GM19099 (cell line): ENCODE measurements around the gene UGGT2.

Source experiments
- POLR2A ChIP-seq: IDR thresholded peaks from 3 replicates; pipeline ENCODE4 v1.6.1; 2011; ENCODE audit warnings: low read depth; ENCODE audit not compliant: insufficient read length; ENCODE audit errors: extremely low read depth

Gene UGGT2

DNA sequence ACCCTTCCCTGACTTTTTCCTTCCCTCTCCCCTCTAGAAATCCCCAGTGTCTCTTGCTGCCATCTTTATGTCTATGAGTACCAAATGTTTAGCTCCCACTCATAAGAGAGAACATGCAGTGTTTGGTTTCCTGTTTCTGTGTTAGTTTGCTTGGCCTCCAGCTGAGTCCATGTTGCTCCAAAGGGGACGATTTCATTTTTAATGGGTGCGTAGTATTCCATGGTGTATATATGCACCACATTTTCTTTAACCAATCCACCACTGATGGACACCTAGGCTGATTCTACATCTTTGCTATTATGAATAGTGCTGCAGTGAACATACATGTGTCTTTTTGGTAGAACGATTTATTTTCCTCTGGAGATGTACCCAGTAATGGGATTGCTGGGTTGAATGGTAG lies 123.8 kb downstream of the UGGT2 start:
- no peak for TF ChIP-seq POLR2A

GRCh38 chr13:95926231-95926630 lies 127.0 kb downstream of the UGGT2 start:
- no peak for TF ChIP-seq POLR2A

DNA sequence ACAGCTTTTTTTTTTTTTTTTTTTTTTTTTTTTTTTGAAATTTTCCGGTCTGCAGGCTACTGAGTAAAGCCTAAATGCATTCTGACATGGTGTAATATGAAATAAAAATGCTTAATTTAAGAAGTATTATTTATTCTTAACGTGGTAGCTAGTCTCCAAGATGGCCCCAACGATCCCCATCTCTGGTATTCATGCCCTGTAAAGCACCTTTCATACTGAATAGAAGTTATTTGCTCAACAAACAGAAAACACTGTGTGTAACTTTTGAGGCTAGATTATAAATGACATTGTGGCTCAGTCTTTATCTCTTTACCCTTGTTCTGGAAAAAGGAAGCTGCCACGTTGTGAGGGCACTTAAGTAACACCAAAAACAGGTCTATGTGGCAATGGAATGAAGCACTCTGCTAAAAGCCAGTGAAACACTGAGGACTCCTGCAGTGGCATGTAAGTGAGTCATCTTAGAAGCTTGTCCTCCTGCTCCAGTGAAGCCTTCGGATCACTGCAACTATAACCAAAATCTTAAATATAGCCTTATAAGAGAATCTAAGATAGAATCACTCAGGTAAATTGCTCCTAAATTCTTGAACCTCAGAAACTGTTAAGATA lies 128.7 kb downstream of the UGGT2 start:
- TF ChIP-seq POLR2A = no peak

- TF ChIP-seq POLR2A = no peak
These were observed 131.7 kb downstream of the UGGT2 start for GRCh38 chr13:95921485-95921884.

DNA sequence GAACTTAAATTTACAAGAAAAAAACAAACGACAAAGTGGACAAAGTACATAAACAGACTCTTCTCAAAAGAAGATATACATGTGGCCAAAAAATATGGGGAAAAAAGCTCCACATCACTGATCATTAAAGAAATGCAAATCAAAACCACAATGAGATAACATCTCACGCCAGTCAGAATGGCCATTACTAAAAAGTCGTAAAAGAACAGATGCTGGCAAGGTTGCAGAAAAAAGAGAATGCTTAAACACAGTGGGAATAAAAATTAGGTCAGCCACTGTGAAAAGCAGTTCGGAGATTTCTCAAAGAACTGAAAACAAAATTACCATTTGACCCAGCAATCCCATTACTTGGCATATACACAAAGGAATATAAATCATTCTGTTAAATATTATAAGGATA lies 132.7 kb downstream of the UGGT2 start:
- no peak for TF ChIP-seq POLR2A

DNA sequence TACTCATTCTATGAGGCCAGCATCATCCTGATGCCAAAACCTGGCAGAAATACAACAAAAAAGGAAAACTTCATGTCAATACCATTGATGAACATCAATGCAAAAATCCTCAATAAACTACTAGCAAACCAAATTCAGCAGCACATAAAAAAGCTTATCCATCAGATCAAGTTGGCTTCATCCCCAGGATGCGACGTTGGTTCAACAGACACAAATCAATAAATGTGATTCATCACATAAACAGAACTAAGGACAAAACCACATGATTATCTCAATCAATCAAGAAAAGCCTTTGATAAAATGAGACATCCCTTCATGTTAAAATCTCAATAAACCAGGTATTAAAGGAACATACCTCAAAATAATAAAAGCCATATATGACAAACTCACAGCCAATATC lies 134.3 kb downstream of the UGGT2 start:
- no peak for TF ChIP-seq POLR2A

DNA sequence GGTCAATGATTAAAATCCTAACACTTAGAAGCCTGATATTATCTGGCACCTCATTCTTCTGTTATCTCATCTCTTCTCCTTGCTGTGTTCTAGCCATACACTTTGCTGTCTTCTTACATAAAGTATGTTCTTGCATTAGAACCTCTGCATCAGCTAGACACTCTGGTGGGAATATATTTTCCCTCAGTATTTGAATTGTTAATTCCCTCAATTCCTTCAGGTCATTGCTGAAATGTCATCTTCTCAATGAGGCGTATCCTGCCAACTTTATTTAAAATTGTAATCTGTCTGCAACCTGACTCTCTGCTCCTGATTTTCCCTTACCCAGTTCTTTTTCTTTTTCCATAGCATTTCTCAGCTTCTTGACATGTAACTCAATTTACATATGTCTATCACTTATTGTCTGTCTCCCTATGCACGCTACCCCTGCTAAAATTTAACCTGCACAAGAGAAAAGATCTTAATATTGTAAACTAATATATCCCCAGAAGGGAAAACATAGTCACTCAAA lies 138.2 kb downstream of the UGGT2 start:
- TF ChIP-seq POLR2A = no peak

GRCh38 chr13:95906999-95907398 lies 146.2 kb downstream of the UGGT2 start:
- no peak for TF ChIP-seq POLR2A

DNA sequence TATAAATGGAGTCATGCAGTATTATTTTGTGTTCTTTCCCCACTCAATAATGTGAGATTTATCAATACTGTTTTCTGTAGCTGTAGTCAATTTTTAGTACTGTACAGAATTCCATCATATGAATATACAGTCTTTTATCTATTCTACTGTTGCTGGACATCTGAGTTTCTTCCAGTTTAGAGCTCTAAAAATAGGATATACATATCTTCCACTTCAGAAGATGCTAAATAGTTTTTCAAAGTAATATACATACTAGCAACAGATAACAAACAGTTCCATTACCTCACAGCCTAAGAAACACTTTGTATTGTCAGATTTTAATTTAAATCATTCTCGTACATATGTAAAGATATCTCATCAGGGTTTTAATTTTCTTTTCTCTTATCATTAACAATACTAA lies 149.6 kb downstream of the UGGT2 start:
- no peak for TF ChIP-seq POLR2A

DNA sequence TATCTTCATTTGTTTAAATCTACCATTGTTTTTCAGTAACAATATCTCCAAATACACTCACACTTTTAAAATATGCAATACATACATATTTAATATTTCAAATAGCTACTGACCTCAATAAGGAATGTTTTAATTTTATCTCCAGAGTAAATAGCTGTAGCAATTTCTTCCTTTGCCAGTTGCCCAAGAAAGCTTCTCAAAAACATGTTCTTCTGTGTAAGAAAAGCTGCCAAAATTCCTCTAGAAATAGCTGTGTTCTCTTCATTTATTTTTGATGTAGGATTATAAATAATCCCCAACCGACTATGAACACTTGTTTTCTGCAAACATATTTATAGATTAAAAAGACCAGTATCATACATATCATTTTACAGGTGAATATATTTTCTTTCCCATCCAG lies 150.5 kb downstream of the UGGT2 start:
- TF ChIP-seq POLR2A = no peak

DNA sequence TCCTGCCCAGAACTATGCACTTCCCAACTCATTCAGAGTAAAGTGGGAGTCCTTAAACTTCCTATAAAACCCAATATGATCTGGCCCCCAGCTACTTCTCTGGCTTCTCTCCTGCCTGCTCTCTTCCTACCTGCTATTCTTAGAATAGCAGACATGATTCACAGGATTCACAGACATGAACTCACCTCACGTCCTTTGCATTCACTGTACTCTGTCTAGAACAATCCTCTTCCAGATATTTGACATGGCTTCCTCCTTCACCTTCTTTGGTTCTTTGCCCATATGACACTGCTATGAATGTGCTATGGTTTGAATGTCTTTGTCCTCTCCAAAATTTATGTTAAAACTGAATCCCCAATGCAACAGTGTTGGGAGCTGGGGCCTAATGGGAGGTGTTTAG lies 154.9 kb downstream of the UGGT2 start:
- no peak for TF ChIP-seq POLR2A

DNA sequence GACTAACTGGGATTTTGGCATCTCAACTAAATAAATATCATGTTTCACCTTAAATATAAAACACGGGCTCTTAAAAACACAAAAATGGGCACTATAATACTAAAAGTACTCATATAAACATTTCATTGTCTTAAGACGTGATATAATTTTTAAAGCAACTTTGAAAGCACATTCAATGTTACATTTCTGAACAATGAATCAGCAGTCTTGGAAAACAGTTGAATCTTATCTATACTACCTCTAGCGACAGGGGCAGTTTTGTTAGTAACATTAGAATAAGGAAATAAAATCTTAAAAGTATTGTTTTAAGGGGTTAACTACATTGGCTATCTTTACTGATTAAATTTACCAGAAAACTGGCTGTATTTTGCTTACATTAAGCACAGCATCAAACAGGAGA lies 156.9 kb downstream of the UGGT2 start:
- TF ChIP-seq POLR2A = no peak

GRCh38 chr13:95893861-95894260 lies 159.3 kb downstream of the UGGT2 start:
- TF ChIP-seq POLR2A = no peak

DNA sequence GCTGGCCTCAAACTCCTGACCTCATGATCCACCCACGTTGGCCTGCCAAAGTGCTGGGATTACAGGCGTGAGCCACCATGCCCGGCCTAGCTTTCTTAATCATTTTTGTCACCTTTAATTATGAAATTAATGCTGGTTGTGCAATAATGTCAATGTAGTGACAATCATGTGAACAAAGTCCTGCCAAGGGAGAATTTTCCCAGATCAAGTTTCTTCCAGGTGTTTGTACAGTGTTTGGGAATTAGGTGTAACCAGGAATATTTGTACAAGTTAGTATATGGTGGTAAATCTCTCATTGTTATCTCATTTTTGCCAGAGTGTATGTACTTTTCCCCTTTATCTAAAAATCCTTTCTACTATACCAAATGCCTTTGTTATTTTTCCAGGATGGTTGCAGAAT lies 171.1 kb downstream of the UGGT2 start:
- no peak for TF ChIP-seq POLR2A

DNA sequence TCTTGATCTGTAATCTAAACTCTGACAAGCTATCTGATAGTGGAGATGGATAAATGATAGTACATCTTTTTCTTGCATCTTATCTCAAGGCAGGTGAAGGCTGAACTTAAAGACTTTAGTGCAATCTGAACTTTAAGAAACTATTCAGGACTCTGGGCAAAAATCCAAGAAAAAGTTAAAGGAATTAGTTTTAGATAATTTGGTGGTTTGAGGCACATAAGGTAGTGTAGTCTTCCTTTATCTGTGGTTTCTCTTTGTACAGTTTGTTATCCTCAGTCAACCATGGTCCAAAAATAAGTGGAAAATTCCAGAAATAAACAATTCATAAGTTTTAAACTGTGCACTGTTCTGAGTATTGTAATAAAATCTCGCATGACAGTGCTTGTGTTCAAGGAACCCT lies 172.9 kb downstream of the UGGT2 start:
- no peak for TF ChIP-seq POLR2A

DNA sequence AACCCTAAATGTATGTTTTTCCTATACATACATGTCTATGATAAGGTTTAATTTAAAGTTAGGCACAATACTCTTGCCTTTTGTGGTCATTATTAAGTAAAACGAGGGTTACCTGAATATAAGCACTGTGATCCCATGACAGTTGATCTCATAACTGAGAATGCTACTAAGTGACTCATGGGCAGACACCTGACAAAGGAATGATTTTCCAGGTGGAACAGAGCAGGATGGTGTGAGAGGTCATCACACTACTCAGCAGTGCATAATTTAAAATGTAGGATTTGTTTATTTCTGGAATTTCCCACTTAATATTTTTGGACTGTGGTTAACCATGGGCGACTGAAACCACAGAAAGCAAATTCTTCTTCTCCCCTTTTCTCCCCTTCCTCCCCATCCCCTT lies 178.9 kb downstream of the UGGT2 start:
- no peak for TF ChIP-seq POLR2A

DNA sequence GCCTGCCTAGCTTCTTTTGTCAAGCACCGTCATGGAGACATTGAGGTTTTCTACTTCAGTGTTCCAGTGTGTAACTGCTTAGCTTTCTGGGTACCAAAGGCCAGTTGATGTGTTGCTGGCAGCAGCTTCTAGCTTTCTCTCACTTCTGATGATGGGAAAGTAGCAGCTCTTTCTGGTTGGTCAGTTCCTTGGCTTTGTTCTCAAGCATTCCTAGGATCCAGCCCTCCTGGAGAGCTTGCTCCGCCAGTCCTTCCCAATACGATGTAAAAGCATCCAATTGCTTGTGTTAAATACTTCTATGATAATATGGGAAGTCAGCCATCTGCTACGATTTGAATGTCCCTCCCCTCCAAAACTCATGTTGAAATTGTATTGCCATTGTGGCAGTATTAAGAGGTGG lies 182.8 kb downstream of the UGGT2 start:
- TF ChIP-seq POLR2A = no peak

DNA sequence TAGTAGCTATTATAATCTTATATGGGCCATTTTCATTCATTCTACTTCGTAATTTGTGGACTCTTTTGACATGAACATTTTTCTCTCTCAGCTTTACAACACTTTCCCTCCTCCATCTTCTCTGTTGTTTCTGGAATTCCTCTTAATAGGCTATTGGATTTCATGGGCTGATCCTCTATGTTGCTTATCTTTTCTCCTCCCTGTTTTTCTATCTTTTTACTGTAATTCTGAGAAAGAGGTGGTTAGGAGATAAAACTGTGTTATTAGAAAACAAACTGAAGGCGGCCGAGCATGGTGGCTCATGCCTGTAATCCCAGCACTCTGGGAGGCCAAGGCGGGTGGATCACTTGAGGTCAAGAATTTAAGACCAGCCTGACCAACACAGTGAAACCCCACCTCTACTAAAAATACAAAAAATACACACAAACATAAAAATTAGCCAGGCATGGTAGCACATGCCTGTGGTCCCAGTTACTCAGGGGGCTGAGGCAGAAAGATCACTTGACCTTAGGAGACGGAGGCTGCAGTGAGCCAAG lies 188.1 kb downstream of the UGGT2 start:
- no peak for TF ChIP-seq POLR2A

- TF ChIP-seq POLR2A = no peak
These were observed 190.8 kb downstream of the UGGT2 start for GRCh38 chr13:95862408-95862807.
